ENCODE measurements around the gene PIEZO2.

- TF ChIP-seq POLR2A (IDR thresholded peaks at IDR 0.05; ENCODE audit: low read depth, low read length) (no peak), PAX5 (IDR thresholded peaks at IDR 0.05; ENCODE audit: insufficient read depth, low read length, severe bottlenecking) (no peak)
Observed at GRCh38 chr18:11096839-11097750, 52.3 kb downstream of the PIEZO2 start.

Measured in GM12891 (cell line).